HG03135 (cell line): Measurements from ENCODE around the gene GNB1L.

Experiments used
- ATAC-seq: cut with Tn5 transposase; IDR thresholded peaks from one replicate; pipeline ENCODE4 v1.9.1; 2021; ENCODE audit warnings: mild to moderate bottlenecking, moderate library complexity; ENCODE audit not compliant: unreplicated experiment

The GNB1L gene

GRCh38 chr22:19811811-19812771 lies 42.6 kb downstream of the GNB1L start:
- ATAC-seq = no peak

- no peak for ATAC-seq
These were observed 43.5 kb downstream of the GNB1L start for GRCh38 chr22:19811211-19811621.

GRCh38 chr22:19810381-19811201 lies 44.1 kb downstream of the GNB1L start:
- no peak for ATAC-seq

GRCh38 chr22:19809741-19810140 lies 44.9 kb downstream of the GNB1L start:
- ATAC-seq = no peak

- ATAC-seq = no peak
These were observed 45.7 kb downstream of the GNB1L start for GRCh38 chr22:19808873-19809478.

GRCh38 chr22:19807914-19808872 lies 46.5 kb downstream of the GNB1L start:
- no peak for ATAC-seq

GRCh38 chr22:19807161-19807913 lies 47.3 kb downstream of the GNB1L start:
- no peak for ATAC-seq

- ATAC-seq = no peak
These were observed 48.2 kb downstream of the GNB1L start for GRCh38 chr22:19806213-19807160.

- no peak for ATAC-seq
These were observed 48.9 kb downstream of the GNB1L start for GRCh38 chr22:19805821-19806212.

- no peak for ATAC-seq
These were observed 50.9 kb downstream of the GNB1L start for GRCh38 chr22:19803736-19804267.

- no peak for ATAC-seq
These were observed 51.6 kb downstream of the GNB1L start for GRCh38 chr22:19802894-19803735.

GRCh38 chr22:19802001-19802893 lies 52.4 kb downstream of the GNB1L start:
- ATAC-seq = no peak

- no peak for ATAC-seq
These were observed 53.2 kb downstream of the GNB1L start for GRCh38 chr22:19801340-19802000.

- ATAC-seq = no peak
These were observed 53.9 kb downstream of the GNB1L start for GRCh38 chr22:19800761-19801244.

- ATAC-seq = no peak
These were observed 54.4 kb downstream of the GNB1L start for GRCh38 chr22:19800306-19800705.
